ENCODE data around the gene CDC34.

CDC34 gene

DNA sequence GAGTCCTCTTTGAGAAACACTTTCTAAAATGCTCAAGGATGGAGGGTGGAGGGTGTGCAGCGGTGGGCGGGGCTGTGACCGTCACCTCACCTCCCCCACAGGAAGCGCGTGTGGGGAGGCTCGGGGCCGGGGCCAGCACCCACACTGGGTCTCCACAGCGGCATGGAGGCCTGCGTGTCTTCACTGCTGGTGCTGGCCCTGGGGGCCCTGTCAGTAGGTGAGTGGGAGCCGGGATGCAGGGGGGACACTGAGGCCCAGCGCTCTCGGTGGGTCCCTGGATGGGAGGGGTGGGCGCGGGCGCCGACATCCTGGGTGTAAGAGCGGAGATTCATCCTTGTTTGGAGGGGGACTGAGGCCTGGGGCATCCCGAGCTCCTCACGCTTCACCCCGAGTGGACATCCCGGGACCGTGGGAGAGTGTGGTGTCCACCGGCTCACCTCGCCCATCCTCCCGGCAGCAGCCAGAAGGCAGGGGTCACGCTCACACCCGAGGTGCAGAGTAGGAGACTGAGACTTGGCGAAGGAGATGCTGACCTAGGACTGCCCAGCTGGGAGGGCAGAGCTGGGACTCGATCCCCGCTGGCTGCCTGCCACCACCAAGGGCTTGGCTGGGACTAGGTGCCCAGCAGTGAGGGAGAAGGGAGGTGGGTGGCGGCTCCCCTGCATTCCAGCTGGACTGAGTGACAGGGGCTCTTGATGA lies 12.5 kb downstream of the CDC34 start, which contains the start of gene GZMM:
TSS of gene GZMM (plus strand) at position 144 of the 699 bp plus-strand sequence. CDS start at position 163, 19 bp downstream.
- DNase-seq: peak; percentile 89

DNA sequence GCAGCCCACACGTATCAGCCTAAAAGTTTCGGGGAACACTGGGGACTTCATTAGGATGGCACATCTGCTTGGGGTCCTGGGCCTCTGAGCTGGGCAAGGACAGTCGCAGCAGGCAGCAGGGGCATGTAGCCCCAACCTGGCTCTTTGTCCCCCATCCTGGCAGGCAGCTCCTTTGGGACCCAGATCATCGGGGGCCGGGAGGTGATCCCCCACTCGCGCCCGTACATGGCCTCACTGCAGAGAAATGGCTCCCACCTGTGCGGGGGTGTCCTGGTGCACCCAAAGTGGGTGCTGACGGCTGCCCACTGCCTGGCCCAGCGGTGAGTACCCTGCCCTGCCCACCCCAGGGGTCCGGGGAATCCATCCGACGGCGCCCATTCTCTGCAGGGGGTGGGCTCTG lies 15.6 kb downstream of the CDC34 start:
- DNase-seq: no peak

DNA sequence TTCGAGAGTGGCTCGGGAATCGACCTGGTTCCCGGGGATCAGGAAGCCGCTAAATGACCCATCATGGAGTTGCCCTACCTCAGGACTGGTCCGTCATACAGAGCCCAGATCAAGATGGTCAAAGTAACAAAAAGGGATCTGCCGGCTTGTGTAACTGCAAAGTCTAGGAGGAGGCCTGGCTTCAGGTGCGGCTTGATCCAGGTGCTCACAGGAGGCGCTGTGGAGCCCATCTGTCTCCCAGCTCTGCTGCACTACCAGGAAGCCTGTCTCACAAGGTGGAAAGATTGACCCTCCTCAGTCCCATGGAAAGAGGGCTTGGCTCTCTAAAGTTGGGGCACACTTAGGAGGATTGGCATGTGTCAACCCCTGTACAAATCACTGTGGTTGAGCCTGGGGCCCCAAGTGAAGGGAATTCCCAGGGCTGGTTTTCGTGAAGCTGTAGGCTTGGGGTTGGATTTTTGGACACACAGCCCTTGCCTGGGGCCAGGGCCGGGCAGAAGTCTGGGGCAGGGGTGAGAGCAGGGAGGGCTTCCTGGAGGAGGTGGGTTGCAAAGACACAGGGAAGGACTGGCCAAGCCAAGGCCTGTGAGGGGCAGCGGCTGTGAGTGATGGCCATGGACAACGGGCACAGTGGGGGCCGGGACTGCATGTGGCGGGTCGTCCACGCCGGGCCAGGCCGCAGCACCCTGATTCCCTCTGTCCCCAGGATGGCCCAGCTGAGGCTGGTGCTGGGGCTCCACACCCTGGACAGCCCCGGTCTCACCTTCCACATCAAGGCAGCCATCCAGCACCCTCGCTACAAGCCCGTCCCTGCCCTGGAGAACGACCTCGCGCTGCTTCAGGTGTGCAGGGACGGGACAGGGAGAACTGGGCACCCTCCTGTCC lies 16.5 kb downstream of the CDC34 start:
- DNase-seq: no peak

DNA sequence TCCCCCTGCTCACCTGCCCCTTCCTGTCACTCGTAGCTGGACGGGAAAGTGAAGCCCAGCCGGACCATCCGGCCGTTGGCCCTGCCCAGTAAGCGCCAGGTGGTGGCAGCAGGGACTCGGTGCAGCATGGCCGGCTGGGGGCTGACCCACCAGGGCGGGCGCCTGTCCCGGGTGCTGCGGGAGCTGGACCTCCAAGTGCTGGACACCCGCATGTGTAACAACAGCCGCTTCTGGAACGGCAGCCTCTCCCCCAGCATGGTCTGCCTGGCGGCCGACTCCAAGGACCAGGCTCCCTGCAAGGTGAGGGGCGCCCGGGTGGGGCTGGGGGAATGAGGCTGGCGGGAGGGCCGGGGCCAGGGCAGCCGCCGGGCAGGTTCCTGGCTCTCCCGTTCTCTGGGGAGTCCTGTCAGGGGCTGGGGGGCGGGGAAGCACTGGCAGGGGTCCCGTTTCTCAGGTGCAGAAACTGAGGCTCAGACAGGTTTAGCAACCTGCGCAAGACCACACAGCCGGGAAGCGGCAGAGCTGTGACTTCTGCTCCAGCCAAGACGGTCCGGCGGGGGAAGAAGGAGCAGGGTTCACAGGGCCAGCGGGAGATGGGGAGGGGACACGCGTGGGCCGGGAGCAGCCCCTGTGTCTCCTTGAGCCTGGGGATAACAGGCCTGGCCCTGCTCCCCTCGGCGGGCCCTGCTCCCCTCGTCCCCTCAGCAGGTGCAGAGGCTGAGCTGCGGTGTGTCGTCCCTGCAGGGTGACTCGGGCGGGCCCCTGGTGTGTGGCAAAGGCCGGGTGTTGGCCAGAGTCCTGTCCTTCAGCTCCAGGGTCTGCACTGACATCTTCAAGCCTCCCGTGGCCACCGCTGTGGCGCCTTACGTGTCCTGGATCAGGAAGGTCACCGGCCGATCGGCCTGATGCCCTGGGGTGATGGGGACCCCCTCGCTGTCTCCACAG lies 17.6 kb downstream of the CDC34 start:
- DNase-seq: no peak

DNA sequence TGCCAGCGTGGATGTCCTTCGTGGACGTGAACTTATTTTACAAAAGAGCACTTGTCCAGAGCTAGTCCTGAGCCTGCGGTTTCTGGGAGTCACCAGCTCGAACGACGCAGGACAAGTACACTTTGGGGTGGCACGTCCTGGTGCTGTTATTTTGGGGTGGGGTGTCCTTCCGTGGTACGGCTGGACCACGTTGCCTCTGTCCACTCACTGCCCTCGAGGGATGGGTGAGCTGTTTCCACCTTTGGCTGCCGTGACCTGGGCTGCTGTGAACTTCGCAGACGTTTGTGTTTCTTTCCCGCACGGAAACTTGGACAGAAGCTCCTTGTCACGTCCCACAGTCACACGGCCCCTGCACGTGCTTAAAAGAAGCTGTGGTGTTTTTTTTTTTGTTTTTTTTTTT lies 23.3 kb downstream of the CDC34 start:
- no peak for DNase-seq

DNA sequence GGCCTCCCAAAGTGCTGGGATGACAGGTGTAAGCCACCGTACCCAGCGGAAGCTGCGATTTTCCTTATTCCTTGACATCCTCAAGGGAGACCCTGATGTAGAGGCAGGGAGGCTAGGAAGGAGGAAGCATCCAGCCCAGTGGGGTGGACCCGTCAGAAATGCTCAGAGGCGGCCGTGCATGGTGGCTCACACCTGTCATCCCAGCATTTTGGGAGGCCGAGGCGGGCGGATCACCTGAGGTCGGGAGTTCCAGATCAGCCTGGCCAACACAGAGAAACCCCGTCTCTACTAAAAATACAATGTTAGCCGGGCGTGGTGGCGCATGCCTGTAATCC lies 23.9 kb downstream of the CDC34 start:
- DNase-seq: no peak

DNA sequence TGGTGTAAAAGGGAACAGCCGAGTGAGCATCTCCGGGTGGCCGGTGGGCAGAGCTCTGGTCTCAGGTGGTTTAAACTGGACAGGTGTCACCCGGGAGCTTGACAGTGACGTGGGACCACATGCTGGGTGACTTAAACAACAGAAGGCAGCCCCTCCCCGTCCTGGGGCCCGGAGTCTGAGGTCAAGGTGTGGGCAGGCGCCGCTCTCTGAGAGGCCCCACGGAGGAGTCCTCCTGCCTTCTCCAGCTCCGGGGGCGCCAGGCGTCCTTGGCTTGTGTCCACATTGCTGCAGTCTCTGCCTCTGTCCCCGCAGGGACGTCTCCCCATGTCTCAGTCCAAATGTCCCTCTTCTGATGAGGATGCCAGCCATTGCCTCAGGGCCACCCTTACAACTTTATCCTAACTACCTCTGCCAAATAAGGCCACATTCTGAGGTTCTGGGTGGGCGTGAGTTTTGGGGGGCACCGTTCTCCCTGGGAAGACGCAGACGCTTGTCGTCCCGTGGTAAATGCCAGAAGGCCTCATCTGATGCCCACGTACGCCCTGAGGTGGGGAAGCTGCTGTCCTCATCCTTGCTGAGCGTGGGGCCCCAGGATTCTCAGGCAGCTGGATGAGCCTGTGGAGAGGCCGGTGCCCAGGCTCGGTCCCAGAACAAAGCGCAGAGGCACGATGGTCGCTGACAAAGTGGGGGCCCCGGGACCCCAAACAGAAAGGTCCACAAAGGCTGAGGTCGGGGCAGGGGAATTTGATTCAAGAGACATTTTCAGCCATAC lies 25.2 kb downstream of the CDC34 start:
- DNase-seq: no peak

DNA sequence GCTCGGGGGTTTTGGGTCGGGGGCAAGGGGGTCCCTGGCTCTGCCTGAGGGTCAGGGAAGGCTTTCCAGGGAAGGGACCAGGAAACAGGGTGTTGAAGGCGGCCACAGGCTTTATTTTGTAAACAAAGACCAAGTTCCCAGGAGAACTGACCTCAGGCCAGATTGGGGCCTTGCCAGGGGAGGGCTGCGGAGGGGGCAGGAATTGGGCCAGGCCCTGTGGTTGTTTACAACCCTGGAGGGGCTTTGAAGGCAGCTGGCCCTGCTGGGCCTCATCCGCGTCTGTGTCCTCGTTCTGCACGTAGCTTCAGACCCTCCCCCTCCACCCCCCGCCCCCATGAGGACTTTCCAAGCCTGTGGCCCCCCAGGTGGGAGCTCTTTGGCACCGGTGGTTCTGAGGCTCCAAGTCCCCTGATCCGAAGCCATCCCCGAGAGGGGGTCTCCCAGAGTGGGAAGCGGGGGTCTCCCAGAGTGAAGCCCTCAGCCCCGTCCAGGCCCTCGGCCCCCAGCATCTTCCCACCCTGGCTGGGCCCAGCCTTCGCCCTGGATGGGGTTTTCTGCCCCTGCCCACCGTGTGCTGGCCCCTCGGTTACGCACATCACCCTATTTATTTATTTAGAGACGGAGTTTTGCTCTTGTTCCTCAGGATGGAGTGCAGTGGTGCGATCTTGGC lies 27.3 kb downstream of the CDC34 start:
- no peak for DNase-seq

DNA sequence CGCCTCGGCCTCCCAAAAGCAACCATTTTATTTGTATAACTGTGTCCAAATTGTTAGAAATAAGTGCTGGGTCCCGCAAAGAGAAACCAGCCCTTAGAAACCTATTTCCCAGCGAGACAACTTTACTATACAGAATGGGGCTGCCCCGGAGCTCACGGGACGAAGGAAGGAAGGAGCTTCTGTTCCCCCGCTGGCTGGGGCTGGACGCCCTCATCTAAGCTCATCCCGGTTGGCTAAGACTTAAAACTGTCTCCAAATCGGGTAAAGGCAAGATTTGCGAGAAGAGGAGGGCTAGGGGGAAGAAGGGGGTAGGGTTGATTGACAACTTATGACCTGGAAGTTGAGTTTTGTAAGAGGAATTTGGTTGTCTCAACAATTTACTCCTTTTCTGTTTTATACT lies 28.6 kb downstream of the CDC34 start:
- no peak for DNase-seq

DNA sequence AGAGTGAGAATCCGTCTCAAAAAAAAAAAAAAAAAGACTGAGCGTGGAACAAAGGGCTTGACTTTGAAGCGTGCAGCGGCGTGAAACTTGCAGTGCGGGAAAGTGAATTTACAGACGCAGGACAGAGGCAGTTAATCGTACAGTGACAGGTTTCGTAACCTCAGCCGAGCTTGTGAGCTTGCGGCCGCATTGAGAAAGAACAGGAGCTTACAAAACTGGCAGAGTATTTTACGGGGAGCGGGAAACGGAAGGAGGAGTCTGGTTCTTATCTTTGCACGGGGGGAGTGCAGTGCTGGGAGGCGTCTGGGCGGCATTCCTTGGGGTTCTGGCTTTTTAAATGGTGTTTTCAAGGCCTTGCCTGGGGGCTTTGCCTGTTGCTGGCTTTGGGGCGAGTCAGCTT lies 34.8 kb downstream of the CDC34 start:
- DNase-seq: no peak

DNA sequence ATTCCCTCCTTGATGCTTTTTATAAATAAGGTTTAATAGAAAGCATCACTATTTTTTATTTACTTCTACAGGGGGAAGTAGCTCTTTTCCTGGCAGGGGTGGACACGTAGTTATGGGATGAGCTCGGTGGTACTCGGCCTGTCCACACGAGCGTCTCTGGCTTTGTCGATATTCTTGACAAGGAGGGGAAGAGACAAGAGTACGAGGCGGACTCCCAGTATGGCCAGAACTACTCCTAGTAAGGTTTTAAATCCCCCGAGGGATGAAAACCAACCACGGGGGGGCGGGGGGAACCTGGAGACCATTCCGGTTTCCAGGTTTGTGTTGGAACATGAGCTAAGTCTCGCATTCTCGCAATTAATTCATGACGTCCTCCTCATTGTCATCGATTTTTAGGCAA lies 35.3 kb downstream of the CDC34 start:
- no peak for DNase-seq

DNA sequence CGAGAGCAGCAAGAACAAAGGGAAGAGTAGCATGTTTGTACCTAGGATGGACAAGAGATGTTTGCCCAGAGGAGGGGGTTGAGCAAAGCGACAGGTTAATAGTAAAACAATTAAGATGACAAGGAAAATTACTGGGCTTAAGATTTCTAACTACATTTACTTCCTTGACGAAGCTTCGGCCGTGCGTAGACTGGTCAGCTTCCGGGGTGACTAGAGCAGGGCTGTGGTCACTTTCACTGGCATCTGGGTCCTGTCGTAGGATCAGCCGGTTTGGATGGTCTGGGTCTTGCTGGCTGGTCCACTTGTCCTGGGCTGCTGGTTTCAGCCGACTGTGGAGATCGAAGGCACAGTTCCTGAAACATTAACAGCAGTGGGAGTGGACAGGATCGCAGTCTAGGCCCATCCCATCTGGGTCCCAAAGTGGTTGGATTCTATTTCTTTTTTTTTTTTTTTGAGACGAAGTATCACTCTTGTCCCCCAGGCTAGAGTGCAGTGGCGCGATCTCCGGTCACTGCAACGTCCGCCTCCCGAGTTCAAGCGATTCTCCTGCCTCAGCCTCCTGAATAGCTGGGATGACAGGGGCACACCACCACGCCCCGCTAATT lies 35.8 kb downstream of the CDC34 start:
- DNase-seq: no peak

DNA sequence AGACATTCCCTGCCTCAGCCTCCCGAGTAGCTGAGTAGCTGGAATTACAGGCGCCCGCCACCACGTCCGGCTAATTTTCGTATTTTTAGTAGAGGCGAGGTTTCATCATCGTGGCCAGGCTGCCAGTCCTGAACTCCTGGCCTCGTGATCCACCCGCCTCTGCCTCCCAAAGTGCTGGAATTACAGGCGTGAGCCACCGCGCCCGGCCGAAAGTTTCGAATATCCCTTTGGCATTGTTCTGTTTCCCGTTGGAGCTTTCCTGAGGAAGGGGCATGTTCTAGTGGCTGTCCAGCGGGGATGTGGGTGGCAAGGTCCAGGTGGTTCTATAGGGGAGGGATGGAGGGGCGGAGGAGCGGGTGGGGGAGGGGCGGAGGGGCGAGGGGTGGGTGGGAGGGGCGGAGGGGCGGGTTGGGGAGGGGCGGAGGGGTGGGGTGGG lies 38.7 kb downstream of the CDC34 start:
- no peak for DNase-seq

DNA sequence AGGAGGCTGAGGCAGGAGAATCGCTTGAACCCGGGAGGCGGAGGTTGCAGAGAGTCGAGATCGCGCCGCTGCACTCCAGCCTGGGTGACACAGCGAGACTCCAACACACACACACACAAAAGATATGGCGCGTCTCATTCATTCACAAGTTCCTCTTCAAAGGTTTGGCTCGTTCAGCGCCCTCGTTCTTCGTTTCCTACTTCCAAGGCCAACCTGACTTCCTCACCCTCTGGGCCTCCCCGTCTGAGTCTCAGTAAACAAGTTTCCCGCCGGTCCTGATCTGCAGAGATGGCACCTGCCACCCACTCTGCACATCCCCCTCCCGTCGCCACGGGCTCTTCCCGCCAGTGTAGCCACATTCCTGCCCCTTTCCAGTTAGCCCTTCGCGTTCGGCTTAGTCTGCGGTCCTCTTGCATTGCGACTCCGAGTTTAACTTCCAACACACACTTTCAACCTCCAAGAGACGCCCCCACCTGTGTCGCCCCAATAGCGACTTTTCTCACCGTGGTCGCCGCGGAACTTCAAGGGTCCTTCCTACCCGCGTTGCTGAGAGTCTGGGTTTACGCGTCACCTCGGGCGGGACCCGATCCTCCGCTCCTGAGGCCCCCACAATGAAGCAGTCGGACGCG lies 39.5 kb downstream of the CDC34 start:
- peak; percentile 83 for DNase-seq

DNA sequence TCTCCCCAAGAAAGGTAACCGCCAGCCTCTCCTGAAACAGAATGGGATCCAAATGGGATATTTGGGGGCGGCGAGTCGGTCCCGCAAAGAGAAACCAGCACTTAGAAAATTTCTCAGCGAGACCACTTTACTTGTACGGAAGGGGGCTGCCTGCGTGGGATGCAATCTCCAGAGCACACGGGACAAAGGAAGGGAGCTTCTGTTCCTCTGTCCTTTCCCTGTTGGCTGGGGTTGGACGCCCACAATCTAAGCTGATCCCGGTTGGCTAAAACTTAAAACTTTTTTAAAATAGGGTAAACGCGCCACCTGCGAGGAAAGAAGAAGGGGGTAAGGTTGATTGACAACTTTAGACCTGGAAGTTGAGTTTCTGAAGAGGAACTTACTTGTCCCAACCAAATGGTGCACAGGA lies 40.0 kb downstream of the CDC34 start:
- DNase-seq: peak; percentile 71

DNA sequence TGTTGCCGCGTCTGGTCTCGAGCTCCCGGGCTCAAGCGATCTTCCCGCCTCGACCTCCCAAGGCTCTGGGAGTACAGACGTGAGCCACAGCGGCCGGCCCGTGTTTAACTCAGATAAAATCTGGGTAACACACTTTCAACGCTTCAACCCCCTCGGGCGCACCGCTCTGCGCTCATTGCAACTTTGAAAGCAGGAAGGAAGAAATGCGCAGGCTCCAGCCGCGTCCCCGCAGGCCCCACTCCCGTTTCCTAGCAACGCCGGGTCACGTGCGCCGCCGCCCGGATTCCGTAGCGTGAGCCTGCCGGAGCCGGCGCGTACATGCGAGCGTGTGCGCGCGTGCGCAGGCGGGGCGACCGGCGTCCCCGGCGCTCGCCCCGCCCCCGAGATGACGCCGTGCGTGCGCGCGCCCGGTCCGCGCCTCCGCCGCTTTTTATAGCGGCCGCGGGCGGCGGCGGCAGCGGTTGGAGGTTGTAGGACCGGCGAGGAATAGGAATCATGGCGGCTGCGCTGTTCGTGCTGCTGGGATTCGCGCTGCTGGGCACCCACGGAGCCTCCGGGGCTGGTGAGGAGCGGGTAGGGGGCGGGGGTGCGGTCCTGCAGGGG lies 40.7 kb downstream of the CDC34 start, which contains the start of gene BSG:
TSS of gene BSG (plus strand) at position 457 of the 603 bp plus-strand sequence. CDS start at position 496, 39 bp downstream.
- peak; percentile 100 for DNase-seq

DNA sequence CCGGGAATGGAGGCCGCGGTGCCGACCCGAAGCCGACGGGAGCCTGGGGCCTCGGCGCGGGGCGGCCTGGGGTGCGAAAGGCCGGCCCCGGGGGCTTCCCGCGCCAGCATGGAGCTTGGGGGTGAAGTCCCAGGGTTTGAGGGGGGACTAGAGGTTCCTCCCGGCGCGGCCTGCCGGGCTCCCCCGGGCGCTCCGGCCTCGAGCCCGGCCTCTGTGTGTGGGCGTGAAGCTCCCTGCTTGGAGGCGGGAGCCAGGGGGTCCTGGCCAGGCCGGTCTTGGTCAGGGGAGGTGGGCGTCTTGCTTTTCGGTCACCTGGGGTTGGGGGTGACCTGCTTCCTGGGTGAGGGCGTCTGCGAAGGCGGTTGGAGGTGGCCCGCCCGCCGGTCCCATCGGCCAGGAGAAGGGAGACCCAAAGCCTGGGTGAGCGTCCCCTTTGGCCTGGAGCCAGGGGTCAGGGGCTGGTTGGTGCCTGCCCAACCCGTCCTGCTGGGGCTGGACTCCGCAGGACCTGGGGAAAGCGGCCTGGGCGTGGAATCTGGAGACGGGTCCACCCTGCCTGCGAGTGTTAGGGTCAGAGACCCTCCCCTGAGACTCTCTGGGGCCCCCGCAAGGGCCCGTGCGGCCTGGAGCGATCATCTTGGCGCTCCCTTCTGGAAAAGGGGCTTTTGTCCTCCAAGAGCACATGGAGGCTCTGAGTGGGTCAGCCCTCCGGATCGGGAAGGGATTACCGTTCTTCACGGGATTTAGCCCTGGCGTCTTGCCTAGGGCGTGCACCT lies 41.4 kb downstream of the CDC34 start:
- no peak for DNase-seq

DNA sequence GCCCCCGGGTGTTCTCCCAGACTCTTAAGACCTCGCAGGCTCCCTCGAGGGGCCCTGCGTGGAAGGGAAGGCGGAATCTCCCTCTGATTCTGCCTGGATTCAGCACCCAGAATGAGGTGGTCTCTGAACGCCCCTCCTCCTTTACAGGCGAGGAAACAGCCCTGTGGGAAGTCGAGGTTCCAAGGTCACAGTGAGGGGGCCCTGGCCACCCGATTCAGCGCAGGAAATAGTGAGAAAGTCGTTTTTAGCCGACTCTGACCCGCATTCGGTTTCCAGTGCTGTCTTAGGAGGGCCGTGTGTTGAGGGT lies 41.9 kb downstream of the CDC34 start:
- DNase-seq: no peak

DNA sequence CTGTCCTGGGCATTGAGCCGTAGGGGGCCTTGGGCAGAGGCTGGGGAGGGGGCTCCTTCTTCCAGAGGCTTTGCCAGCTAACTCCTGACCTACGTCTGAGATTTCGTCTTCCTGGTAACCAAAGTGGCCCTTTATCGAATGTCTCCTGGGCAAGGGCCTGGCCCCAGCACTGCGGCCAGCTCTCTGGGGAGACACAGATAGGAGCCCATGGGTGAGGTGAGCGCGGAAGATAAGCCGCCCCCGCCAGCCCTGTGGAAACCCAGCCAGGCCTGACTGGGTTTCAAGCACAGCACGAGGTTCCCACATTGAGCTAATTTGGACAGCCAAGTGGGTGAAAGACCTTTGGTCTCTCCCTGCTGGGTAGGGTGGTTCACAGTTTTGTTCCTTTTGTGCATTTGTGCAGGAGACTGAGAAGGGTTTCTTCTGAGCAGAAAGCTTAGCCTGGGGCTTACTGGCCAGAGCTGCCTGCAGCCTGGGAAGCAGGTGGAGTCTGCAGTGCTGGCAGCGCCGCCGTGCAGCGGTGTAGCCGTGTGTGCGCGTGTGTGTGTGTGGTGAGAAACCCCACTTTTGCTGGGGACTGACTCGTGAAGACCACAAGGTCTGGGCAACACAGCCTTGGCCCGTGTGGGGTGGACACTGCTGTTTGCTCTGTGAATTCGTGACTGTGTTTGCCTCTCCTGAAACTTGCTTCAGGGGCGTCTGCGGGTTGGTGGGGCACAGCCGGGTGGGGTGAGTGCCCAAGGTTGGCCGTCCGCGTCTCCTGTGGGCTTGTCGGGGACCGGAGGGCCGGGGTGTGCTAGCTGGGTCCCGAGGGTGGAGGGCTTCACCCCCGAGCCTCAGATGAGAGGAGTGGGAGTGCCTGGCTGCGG lies 43.3 kb downstream of the CDC34 start:
- no peak for DNase-seq
